GM19193 (cell line): ENCODE results near the gene CD163L1.

Experiments used
- POLR2A ChIP-seq: IDR thresholded peaks from 4 replicates; pipeline ENCODE4 v1.6.1; 2011; ENCODE audit not compliant: insufficient read depth, insufficient read length; ENCODE audit errors: extremely low read depth

CD163L1 gene

DNA sequence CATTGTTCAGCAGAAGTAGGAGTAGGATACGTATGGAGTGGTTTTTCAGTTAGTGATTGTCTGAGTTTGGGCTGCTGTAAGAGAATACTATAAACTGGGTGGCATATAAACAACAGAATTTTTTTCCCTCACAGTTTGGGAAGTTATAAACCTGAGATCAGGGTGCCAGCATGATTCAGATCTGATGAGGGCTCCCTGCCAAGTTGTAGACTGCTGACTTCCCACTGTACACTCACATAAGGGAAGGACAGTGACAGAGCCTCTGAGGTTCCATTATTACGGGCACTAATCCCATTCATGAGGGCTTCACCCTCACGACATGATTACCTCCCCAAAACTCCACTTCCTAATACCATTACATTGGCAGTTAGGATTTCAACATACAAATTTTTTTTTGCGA is 89.4 kb downstream of the CD163L1 start:
- TF ChIP-seq POLR2A, result no peak

GRCh38 chr12:7352661-7353060 is 91.3 kb downstream of the CD163L1 start:
- TF ChIP-seq POLR2A, result no peak

GRCh38 chr12:7351177-7351576 is 92.8 kb downstream of the CD163L1 start:
- TF ChIP-seq POLR2A, result no peak

DNA sequence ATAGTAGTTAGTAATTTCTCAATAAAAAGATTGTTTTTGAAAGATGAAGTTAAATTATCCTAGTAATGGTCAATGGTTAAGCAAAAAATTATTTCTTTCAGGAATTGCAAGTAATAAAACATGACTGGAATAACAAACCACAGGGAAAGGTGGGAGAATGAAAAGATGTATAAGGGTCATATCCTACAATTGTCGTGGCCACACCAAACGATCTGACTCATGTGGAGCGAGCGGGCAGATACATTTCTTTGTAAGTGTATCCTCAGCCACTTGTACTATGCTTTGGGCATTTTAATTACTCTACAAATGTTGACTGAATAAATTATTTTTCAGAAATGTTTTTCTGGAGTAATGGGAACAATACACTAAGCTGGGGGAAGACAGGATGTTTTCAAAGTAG is 94.5 kb downstream of the CD163L1 start:
- no peak for TF ChIP-seq POLR2A

- no peak for TF ChIP-seq POLR2A
Observed at GRCh38 chr12:7346551-7347225, 97.3 kb downstream of the CD163L1 start.

- no peak for TF ChIP-seq POLR2A
Observed at GRCh38 chr12:7344833-7345606, 98.9 kb downstream of the CD163L1 start.

- TF ChIP-seq POLR2A, result no peak
Observed at GRCh38 chr12:7339675-7340074, 104.3 kb downstream of the CD163L1 start.

- TF ChIP-seq POLR2A, result no peak
Observed at GRCh38 chr12:7327918-7328317, 116.0 kb downstream of the CD163L1 start.

- TF ChIP-seq POLR2A, result no peak
Observed at GRCh38 chr12:7324176-7324575, 119.8 kb downstream of the CD163L1 start.

DNA sequence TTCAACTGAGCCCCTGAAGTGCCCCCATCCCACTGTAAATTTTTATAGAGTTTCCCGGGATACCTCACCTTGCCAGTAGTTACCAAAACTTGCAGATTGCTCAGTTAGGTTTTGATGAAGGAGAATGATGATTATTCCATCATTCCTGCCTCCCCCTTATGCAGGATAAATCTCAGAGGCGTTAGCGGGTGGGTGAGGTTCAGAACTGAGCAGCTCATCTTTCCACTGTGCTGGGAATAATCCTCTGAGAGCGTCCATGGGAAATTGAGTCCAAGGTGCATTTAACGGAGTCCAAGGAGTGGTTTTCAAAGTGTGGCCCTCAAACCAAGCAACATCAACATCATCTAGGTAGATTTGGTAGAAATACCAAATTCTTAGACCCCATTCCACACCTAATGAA is 121.4 kb downstream of the CD163L1 start:
- no peak for TF ChIP-seq POLR2A

- TF ChIP-seq POLR2A, result no peak
Observed at GRCh38 chr12:7321624-7322023, 122.3 kb downstream of the CD163L1 start.

- TF ChIP-seq POLR2A, result no peak
Observed at GRCh38 chr12:7319930-7320329, 124.0 kb downstream of the CD163L1 start.

- no peak for TF ChIP-seq POLR2A
Observed at GRCh38 chr12:7310070-7310469, 133.9 kb downstream of the CD163L1 start.
